Thyroid gland (tissue), 4 donors: ENCODE measurements around the gene ERCC1. TPM values are rescaled to one million over a fixed set of nuclear protein-coding genes. Genes with fewer than 3 reads are reported as not detected.

Source experiments
- DNase-seq, 2 donors: peaks; one replicate each; pipeline ENCODE4 v3.0.0-alpha.2; 2019
- H3K27ac ChIP-seq, 3 donors: fragments of 200-600 bp; sonication (generic); 1 replicate in 2 of 3; 2 replicates in 1 of 3; pipeline ENCODE4 v1.5.1; 2016 to 2019; ENCODE audit warnings: mild to moderate bottlenecking in 1 of 3, moderate library complexity in 1 of 3
- H3K27me3 ChIP-seq: fragments of 200-600 bp; sonication (generic); one replicate; pipeline ENCODE4 v1.5.1; 2019
- H3K36me3 ChIP-seq, 2 donors: fragments of 200-600 bp; sonication (generic); one replicate each; pipeline ENCODE4 v1.5.1; 2016 to 2019
- H3K4me1 ChIP-seq, 2 donors: fragments of 200-600 bp; sonication (generic); one replicate each; pipeline ENCODE4 v1.5.1; 2017 to 2019
- H3K4me3 ChIP-seq, 3 donors: fragments of 200-600 bp; sonication (generic); replicated peaks in 1 of 3; 1 replicate in 2 of 3; 2 replicates in 1 of 3; pipeline ENCODE4 v1.5.1; 2016; ENCODE audit warnings: mild to moderate bottlenecking in 1 of 3
- H3K9me3 ChIP-seq: fragments of 200-600 bp; sonication (generic); one replicate; pipeline ENCODE4 v1.5.1; 2017
- CTCF ChIP-seq, 6 experiments: fragments of 200-600 bp in 3 of 6; fragments of 450-650 bp in 3 of 6; sonication (generic) in 3 of 6; IDR thresholded peaks; one replicate each; pipeline ENCODE4 v1.5.1; 2016 to 2019; ENCODE audit warnings: antibody characterized with exemption in 6 of 6, mild to moderate bottlenecking in 2 of 6, inconsistent platforms in 1 of 6, moderate library complexity in 1 of 6
- POLR2A ChIP-seq, 2 donors: fragments of 450-650 bp; IDR thresholded peaks; one replicate each; pipeline ENCODE4 v1.6.1; 2017; ENCODE audit warnings: antibody characterized with exemption in 2 of 2, mild to moderate bottlenecking in 2 of 2, moderate library complexity in 1 of 2
- WGBS, 2 donors: methylation state at CpG; one replicate each; pipeline ENCODE4 v1.1.5; 2017; 5-methylcytosine and 5-hydroxymethylcytosine counted together
- intact Hi-C: fragments of 100-400 bp; cut with DNase I; formaldehyde crosslinking; loops from one replicate; pipeline ENCODE4 v1.15.1; 2023
- total RNA-seq, 4 donors: library from RNA; depleted of rRNA; stranded (reverse); fragments of >200 nt; gene quantifications; one replicate each; pipeline ENCODE4 v1.2.3, GENCODE V29; 2016

The ERCC1 gene
- total RNA-seq, 4 donors from 2014 or later, result 89.1 to 157 (median 113) TPM

- Histone ChIP-seq H3K9me3 (no peaks in the 10 kb centered on the region), H3K27me3 (no peaks in the 10 kb centered on the region), H3K27ac (peak overlapping the region; percentile 70 to 88 (median 72)), H3K36me3 (no peaks in the 10 kb centered on the region), H3K4me1 (peaks cover 19 to 27% of the 10 kb centered on the region in 2 donors), H3K4me3 (no peak overlapping the region)
- intact Hi-C loops, result no loop called here
- WGBS, 2 donors, result 22 to 32% methylated on average over 17 to 19 of the region's 27 CpGs
- TF ChIP-seq POLR2A (IDR thresholded peaks at IDR 0.05) (peak in 1 of 2 donors; percentile 20), CTCF (IDR thresholded peaks at IDR 0.05) (no peak)
- DNase-seq, result peak; percentile 98
These were observed 32.2 kb upstream of the ERCC1 start for GRCh38 chr19:45455707-45456499.

GRCh38 chr19:45451850-45452387 is 28.2 kb upstream of the ERCC1 start:
- Histone ChIP-seq H3K4me3 (no peak overlapping the region), H3K27ac (no peak overlapping the region), H3K4me1 (peaks cover 29 to 39% of the 10 kb centered on the region in 2 donors), H3K27me3 (no peaks in the 10 kb centered on the region), H3K36me3 (no peaks in the 10 kb centered on the region), H3K9me3 (no peaks in the 10 kb centered on the region)
- TF ChIP-seq CTCF (IDR thresholded peaks at IDR 0.05) (no peak), POLR2A (IDR thresholded peaks at IDR 0.05) (no peak)
- no peak for DNase-seq
- intact Hi-C loops, result no loop called here
- 79 to 82% methylated on average over 12 of the region's 12 CpGs for WGBS, 2 donors

- Histone ChIP-seq H3K4me1 (peaks cover 29 to 38% of the 10 kb centered on the region in 2 donors), H3K9me3 (no peaks in the 10 kb centered on the region), H3K4me3 (peak overlapping the region in 2 of 3 donors; percentile 60 to 80), H3K27me3 (no peaks in the 10 kb centered on the region), H3K36me3 (no peaks in the 10 kb centered on the region), H3K27ac (peak overlapping the region; percentile 76 to 93 (median 83))
- TF ChIP-seq POLR2A (IDR thresholded peaks at IDR 0.05), result peak in 1 of 2 donors; percentile 27
- TF ChIP-seq CTCF (IDR thresholded peaks at IDR 0.05), result no peak
- intact Hi-C loops, result no loop called here
- 5 to 6% methylated on average over 24 to 28 of the region's 28 CpGs for WGBS, 2 donors
- DNase-seq, result peak; percentile 54 to 61
These were observed 27.6 kb upstream of the ERCC1 start for GRCh38 chr19:45451131-45451849.

- H3K27ac ChIP-seq, result peak overlapping the region; percentile 23 to 84 (median 83)
- no peaks in the 10 kb centered on the region for H3K27me3 ChIP-seq
- WGBS, 2 donors, result 40 to 46% methylated on average over 5 of the region's 5 CpGs
- DNase-seq, result no peak
- H3K36me3 ChIP-seq, result no peaks in the 10 kb centered on the region
- no peak for TF ChIP-seq POLR2A (IDR thresholded peaks at IDR 0.05)
- TF ChIP-seq CTCF (IDR thresholded peaks at IDR 0.05), result no peak
- H3K4me3 ChIP-seq, result peak overlapping the region in 1 of 3 donors; percentile 60
- intact Hi-C loops, result no loop called here
- H3K4me1 ChIP-seq, result peaks cover 18 to 25% of the 10 kb centered on the region in 2 donors
- no peaks in the 10 kb centered on the region for H3K9me3 ChIP-seq
These were observed 26.3 kb upstream of the ERCC1 start for GRCh38 chr19:45450012-45450333.
